HG03045 (cell line): ENCODE measurements around the gene AMPH.

Experiments
- ATAC-seq: cut with Tn5 transposase; IDR thresholded peaks from one replicate; pipeline ENCODE4 v1.9.1; 2021; ENCODE audit warnings: mild to moderate bottlenecking, moderate library complexity; ENCODE audit not compliant: unreplicated experiment

Gene AMPH

GRCh38 chr7:38630720-38631673 is at the start of gene AMPH:
TSS of gene AMPH (minus strand) at chr7:38631373. CDS start at chr7:38631351, 22 bp downstream.
- no peak for ATAC-seq

- ATAC-seq = no peak
Measured at GRCh38 chr7:38679419-38679818, 48.2 kb upstream of the AMPH start.

- no peak for ATAC-seq
Measured at GRCh38 chr7:38678698-38679054, 47.5 kb upstream of the AMPH start.

GRCh38 chr7:38677981-38678697 is 47.0 kb upstream of the AMPH start:
- no peak for ATAC-seq

- ATAC-seq = no peak
Measured at GRCh38 chr7:38675494-38676106, 44.4 kb upstream of the AMPH start.

GRCh38 chr7:38674513-38674912 is 43.3 kb upstream of the AMPH start:
- no peak for ATAC-seq

GRCh38 chr7:38673795-38674194 is 42.6 kb upstream of the AMPH start:
- ATAC-seq = no peak

- ATAC-seq = no peak
Measured at GRCh38 chr7:38671911-38672905, 41.0 kb upstream of the AMPH start.

- no peak for ATAC-seq
Measured at GRCh38 chr7:38669965-38670520, 38.9 kb upstream of the AMPH start.

GRCh38 chr7:38664972-38665371 is 33.8 kb upstream of the AMPH start:
- ATAC-seq = no peak

GRCh38 chr7:38660427-38661099 is 29.4 kb upstream of the AMPH start:
- peak; percentile 60 for ATAC-seq

- ATAC-seq = no peak
Measured at GRCh38 chr7:38659931-38660330, 28.8 kb upstream of the AMPH start.

- ATAC-seq = no peak
Measured at GRCh38 chr7:38658921-38659320, 27.7 kb upstream of the AMPH start.

GRCh38 chr7:38656968-38657367 is 25.8 kb upstream of the AMPH start:
- no peak for ATAC-seq

- ATAC-seq = no peak
Measured at GRCh38 chr7:38655833-38656774, 24.9 kb upstream of the AMPH start.

GRCh38 chr7:38637957-38638356 is 6.8 kb upstream of the AMPH start:
- no peak for ATAC-seq

GRCh38 chr7:38632411-38632810 is 1.2 kb upstream of the AMPH start:
- ATAC-seq = no peak
